ENCODE results near the gene PTPN4. TPM values are rescaled to one million over a fixed set of nuclear protein-coding genes. Genes with fewer than 3 reads are reported as not detected.
"Not testable (repeated sequence)": the region's sequence is repeated elsewhere in the genome, so short reads cannot be mapped to it uniquely, and the experiment has no call there.

The PTPN4 gene
- total RNA-seq, 2 experiments from 2014 or later: 28.4 to 29.8 TPM

DNA sequence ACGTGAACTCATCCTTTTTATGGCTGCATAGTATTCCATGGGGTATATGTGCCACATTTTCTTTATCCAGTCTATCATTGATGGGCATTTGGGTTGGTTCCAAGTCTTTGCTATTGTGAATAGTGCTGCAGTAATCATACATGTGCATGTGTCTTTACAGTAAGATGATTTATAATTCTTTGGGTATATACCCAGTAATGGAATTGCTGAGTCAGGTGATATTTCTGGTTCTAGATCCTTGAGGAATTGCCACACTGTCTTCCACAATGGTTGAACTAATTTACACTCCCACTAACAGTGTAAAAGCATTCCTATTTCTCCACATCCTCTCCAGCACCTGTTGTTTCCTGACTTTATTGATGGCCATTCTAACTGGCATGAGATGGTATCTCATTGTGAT is 262.8 kb downstream of the PTPN4 start:
- H3K27ac Mint-ChIP-seq; H3K4me1 Mint-ChIP-seq (ENCODE audit: low read depth); intact Hi-C loops (cut with micrococcal nuclease); H3K27me3 Mint-ChIP-seq (ENCODE audit: low read depth); H3K4me3 Mint-ChIP-seq; CTCF ChIA-PET; DNase-seq: not testable (repeated sequence)
- peaks cover 10% of the 10 kb centered on the region for H3K9me3 Mint-ChIP-seq
- peaks cover 11% of the 10 kb centered on the region for H3K36me3 Mint-ChIP-seq (ENCODE audit: low read depth)

- CTCF ChIA-PET: interaction anchor here (1.1 kb wide), 1 partner anchor 20 kb away, joined by 3 read pairs; no protein-coding TSS in a partner anchor
- Mint-ChIP-seq H3K4me3 (no peak overlapping the region), H3K27me3 (ENCODE audit: low read depth) (no peaks in the 10 kb centered on the region), H3K27ac (no peak overlapping the region), H3K36me3 (ENCODE audit: low read depth) (peaks cover 11% of the 10 kb centered on the region), H3K9me3 (peaks cover 10% of the 10 kb centered on the region), H3K4me1 (ENCODE audit: low read depth) (no peaks in the 10 kb centered on the region)
- intact Hi-C loops (cut with micrococcal nuclease): no loop called here
- DNase-seq: no peak
Measured at GRCh38 chr2:120026890-120027289, 267.2 kb downstream of the PTPN4 start.

DNA sequence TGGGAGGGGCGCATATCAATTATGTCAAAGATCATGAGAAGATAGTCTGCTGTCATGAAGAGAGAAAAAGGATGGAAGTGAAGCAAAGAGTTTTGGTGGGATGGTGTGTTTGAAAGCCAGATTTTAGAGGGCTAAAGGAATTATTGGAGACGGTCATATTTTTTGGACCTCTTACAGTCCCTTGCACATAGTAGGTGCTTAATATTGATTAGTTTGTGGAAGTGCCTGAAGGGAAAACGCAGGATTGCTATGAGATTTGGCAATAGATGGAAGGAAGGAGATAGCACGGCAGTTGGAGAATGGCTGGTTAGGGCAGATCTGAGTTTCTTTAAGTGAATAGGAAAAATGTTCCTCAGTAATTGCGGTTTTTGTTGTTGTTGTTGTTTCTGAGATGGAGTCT is 269.1 kb downstream of the PTPN4 start:
- no peak overlapping the region for H3K4me3 Mint-ChIP-seq
- H3K36me3 Mint-ChIP-seq (ENCODE audit: low read depth): peaks cover 10% of the 10 kb centered on the region
- no peaks in the 10 kb centered on the region for H3K4me1 Mint-ChIP-seq (ENCODE audit: low read depth)
- DNase-seq: no peak
- peaks cover 8% of the 10 kb centered on the region for H3K9me3 Mint-ChIP-seq
- CTCF ChIA-PET: no interaction called here
- no peaks in the 10 kb centered on the region for H3K27me3 Mint-ChIP-seq (ENCODE audit: low read depth)
- no peak overlapping the region for H3K27ac Mint-ChIP-seq
- intact Hi-C loops (cut with micrococcal nuclease): no loop called here

- CTCF ChIA-PET: no interaction called here
- H3K27me3 Mint-ChIP-seq (ENCODE audit: low read depth): no peaks in the 10 kb centered on the region
- H3K27ac Mint-ChIP-seq: no peak overlapping the region
- H3K36me3 Mint-ChIP-seq (ENCODE audit: low read depth): peaks cover 3% of the 10 kb centered on the region
- peaks cover 4% of the 10 kb centered on the region for H3K9me3 Mint-ChIP-seq
- H3K4me3 Mint-ChIP-seq: no peak overlapping the region
- intact Hi-C loops (cut with micrococcal nuclease): no loop called here
- DNase-seq: no peak
- H3K4me1 Mint-ChIP-seq (ENCODE audit: low read depth): no peaks in the 10 kb centered on the region
Measured at GRCh38 chr2:120029672-120030640, 270.2 kb downstream of the PTPN4 start.

GRCh38 chr2:120032297-120032696 is 272.6 kb downstream of the PTPN4 start:
- no peak for DNase-seq
- H3K36me3 Mint-ChIP-seq (ENCODE audit: low read depth): no peaks in the 10 kb centered on the region
- no peaks in the 10 kb centered on the region for H3K9me3 Mint-ChIP-seq
- H3K27me3 Mint-ChIP-seq (ENCODE audit: low read depth): no peaks in the 10 kb centered on the region
- H3K27ac Mint-ChIP-seq: no peak overlapping the region
- H3K4me1 Mint-ChIP-seq (ENCODE audit: low read depth): no peaks in the 10 kb centered on the region
- no peak overlapping the region for H3K4me3 Mint-ChIP-seq
- CTCF ChIA-PET: interaction anchor here (0.6 kb wide), 1 partner anchor 29 kb away, joined by 4 read pairs; no protein-coding TSS in a partner anchor
- intact Hi-C loops (cut with micrococcal nuclease): no loop called here

Other genes starting within 250 kb of the PTPN4 start
- gene SCTR, start 235.4 kb upstream of the PTPN4 start, total RNA-seq: not detected
- gene CFAP221, start 215.5 kb upstream of the PTPN4 start, total RNA-seq: not detected
- 10 to 100 TPM; 11.9 to 13.3 TPM for gene TMEM177, start 80.7 kb upstream of the PTPN4 start, total RNA-seq

All from activated naive CD4-positive, alpha-beta T cell treated with anti-CD3 and anti-CD28 coated beads for 36 hours (primary cell).